Measurements from ENCODE around the gene MYCN.

MYCN gene

GRCh38 chr2:15946983-15947382 is 6.6 kb downstream of the MYCN start:
- TF ChIP-seq FOXA1 (IDR thresholded peaks at IDR 0.05) (no peak), ELF4 (IDR thresholded peaks at IDR 0.05) (no peak), TARDBP (IDR thresholded peaks at IDR 0.05) (no peak), FOXK2 (IDR thresholded peaks at IDR 0.05) (no peak), L3MBTL2 (conservative IDR thresholded peaks at IDR 0.05) (no peak), CTBP1 (IDR thresholded peaks at IDR 0.05; ENCODE audit: borderline replicate concordance) (no peak), SP1 (IDR thresholded peaks at IDR 0.05) (no peak), HDGF (IDR thresholded peaks at IDR 0.05; ENCODE audit: borderline replicate concordance) (no peak), LEF1 (IDR thresholded peaks at IDR 0.05; ENCODE audit: borderline replicate concordance) (no peak), BHLHE40 (IDR thresholded peaks at IDR 0.05; ENCODE audit: borderline replicate concordance) (no peak), NFRKB (IDR thresholded peaks at IDR 0.05) (no peak), ZNF384 (IDR thresholded peaks at IDR 0.05) (no peak), FOXM1 (IDR thresholded peaks at IDR 0.05; ENCODE audit: borderline replicate concordance) (no peak), ARNT (IDR thresholded peaks at IDR 0.05) (no peak), SUZ12 (IDR thresholded peaks at IDR 0.05) (no peak)
- TF ChIP-seq, protein P1, sequence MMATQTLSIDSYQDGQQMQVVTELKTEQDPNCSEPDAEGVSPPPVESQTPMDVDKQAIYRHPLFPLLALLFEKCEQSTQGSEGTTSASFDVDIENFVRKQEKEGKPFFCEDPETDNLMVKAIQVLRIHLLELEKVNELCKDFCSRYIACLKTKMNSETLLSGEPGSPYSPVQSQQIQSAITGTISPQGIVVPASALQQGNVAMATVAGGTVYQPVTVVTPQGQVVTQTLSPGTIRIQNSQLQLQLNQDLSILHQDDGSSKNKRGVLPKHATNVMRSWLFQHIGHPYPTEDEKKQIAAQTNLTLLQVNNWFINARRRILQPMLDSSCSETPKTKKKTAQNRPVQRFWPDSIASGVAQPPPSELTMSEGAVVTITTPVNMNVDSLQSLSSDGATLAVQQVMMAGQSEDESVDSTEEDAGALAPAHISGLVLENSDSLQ (IDR thresholded peaks at IDR 0.05) = no peak
- DNase-seq (ENCODE audit: extremely low spot score) = no peak
- POLR2A ChIA-PET = no interaction called here
- CTCF ChIA-PET = no interaction called here

DNA sequence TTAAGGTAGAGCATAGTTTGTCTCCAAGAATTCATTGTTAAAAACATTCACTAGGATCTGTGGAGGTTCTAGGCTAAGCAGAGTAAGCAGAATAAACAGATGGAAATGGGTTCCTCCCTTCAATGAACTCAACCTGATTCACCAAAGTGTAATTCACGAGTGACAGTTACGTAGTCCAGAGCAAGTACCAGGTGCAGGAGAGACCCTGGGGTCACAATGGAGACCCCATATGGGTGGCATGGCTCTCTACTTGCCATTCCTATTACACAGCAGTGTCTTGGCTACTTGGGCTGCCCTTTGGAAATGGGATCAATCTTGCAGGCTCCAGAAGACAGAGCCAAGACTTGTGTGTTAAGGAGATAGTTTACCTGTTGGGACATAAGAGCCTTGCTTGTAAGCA is 7.1 kb downstream of the MYCN start:
- TF ChIP-seq BHLHE40 (IDR thresholded peaks at IDR 0.05; ENCODE audit: borderline replicate concordance) (no peak), TARDBP (IDR thresholded peaks at IDR 0.05) (no peak), SUZ12 (IDR thresholded peaks at IDR 0.05) (no peak), FOXM1 (IDR thresholded peaks at IDR 0.05; ENCODE audit: borderline replicate concordance) (no peak), ARNT (IDR thresholded peaks at IDR 0.05) (no peak), SP1 (IDR thresholded peaks at IDR 0.05) (no peak), NFRKB (IDR thresholded peaks at IDR 0.05) (no peak), L3MBTL2 (conservative IDR thresholded peaks at IDR 0.05) (no peak), LEF1 (IDR thresholded peaks at IDR 0.05; ENCODE audit: borderline replicate concordance) (no peak), HDGF (IDR thresholded peaks at IDR 0.05; ENCODE audit: borderline replicate concordance) (no peak), CTBP1 (IDR thresholded peaks at IDR 0.05; ENCODE audit: borderline replicate concordance) (no peak), ZNF384 (IDR thresholded peaks at IDR 0.05) (no peak), FOXA1 (IDR thresholded peaks at IDR 0.05) (no peak), ELF4 (IDR thresholded peaks at IDR 0.05) (no peak), FOXK2 (IDR thresholded peaks at IDR 0.05) (no peak)
- TF ChIP-seq, protein P1 (IDR thresholded peaks at IDR 0.05) = no peak
- ChIA-PET POLR2A (no interaction called here), CTCF (no interaction called here)
- no peak for DNase-seq (ENCODE audit: extremely low spot score)

GRCh38 chr2:15948704-15948957 is 8.3 kb downstream of the MYCN start:
- ChIA-PET POLR2A (no interaction called here), CTCF (no interaction called here)
- no peak for DNase-seq (ENCODE audit: extremely low spot score)
- TF ChIP-seq TARDBP (IDR thresholded peaks at IDR 0.05) = no peak
- no peak for TF ChIP-seq SP1 (IDR thresholded peaks at IDR 0.05)
- no peak for TF ChIP-seq FOXK2 (IDR thresholded peaks at IDR 0.05)
- TF ChIP-seq FOXM1 (IDR thresholded peaks at IDR 0.05; ENCODE audit: borderline replicate concordance) = no peak
- TF ChIP-seq L3MBTL2 (conservative IDR thresholded peaks at IDR 0.05) = no peak
- TF ChIP-seq, protein P1 (IDR thresholded peaks at IDR 0.05) = no peak
- no peak for TF ChIP-seq HDGF (IDR thresholded peaks at IDR 0.05; ENCODE audit: borderline replicate concordance)
- no peak for TF ChIP-seq SUZ12 (IDR thresholded peaks at IDR 0.05)
- no peak for TF ChIP-seq CTBP1 (IDR thresholded peaks at IDR 0.05; ENCODE audit: borderline replicate concordance)
- no peak for TF ChIP-seq BHLHE40 (IDR thresholded peaks at IDR 0.05; ENCODE audit: borderline replicate concordance)
- no peak for TF ChIP-seq ARNT (IDR thresholded peaks at IDR 0.05)
- no peak for TF ChIP-seq LEF1 (IDR thresholded peaks at IDR 0.05; ENCODE audit: borderline replicate concordance)
- TF ChIP-seq ELF4 (IDR thresholded peaks at IDR 0.05) = no peak
- no peak for TF ChIP-seq ZNF384 (IDR thresholded peaks at IDR 0.05)

DNA sequence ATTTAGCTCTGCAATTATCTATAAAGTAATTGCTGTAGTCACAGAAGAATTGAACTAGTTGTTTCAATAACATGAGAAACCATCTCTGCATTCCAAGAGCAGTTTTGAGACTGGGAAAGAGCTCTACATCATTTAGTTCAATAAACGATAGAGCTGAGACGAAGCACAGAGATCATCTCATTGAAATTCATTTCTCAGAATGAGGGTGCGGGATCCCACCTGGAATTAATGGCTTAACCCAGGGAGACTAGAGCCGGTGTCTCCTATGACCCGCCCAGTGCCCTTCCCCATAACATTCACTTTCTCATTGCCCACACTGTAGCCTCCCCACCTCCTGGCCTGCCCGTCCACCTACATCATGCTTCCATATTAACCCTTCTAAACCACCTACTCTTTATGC is 8.8 kb downstream of the MYCN start:
- no peak for DNase-seq (ENCODE audit: extremely low spot score)
- ChIA-PET POLR2A (no interaction called here), CTCF (no interaction called here)
- TF ChIP-seq, protein P1 (IDR thresholded peaks at IDR 0.05) = no peak
- no peak for TF ChIP-seq TARDBP (IDR thresholded peaks at IDR 0.05)
- no peak for TF ChIP-seq SP1 (IDR thresholded peaks at IDR 0.05)
- no peak for TF ChIP-seq ELF4 (IDR thresholded peaks at IDR 0.05)
- no peak for TF ChIP-seq ARNT (IDR thresholded peaks at IDR 0.05)
- TF ChIP-seq BHLHE40 (IDR thresholded peaks at IDR 0.05; ENCODE audit: borderline replicate concordance) = no peak
- no peak for TF ChIP-seq SUZ12 (IDR thresholded peaks at IDR 0.05)
- no peak for TF ChIP-seq FOXM1 (IDR thresholded peaks at IDR 0.05; ENCODE audit: borderline replicate concordance)
- TF ChIP-seq CTBP1 (IDR thresholded peaks at IDR 0.05; ENCODE audit: borderline replicate concordance) = no peak

GRCh38 chr2:15949551-15949950 is 9.2 kb downstream of the MYCN start:
- ChIA-PET POLR2A (no interaction called here), CTCF (no interaction called here)
- TF ChIP-seq, protein P1 (IDR thresholded peaks at IDR 0.05) = no peak
- no peak for TF ChIP-seq HDGF (IDR thresholded peaks at IDR 0.05; ENCODE audit: borderline replicate concordance)
- no peak for TF ChIP-seq SP1 (IDR thresholded peaks at IDR 0.05)
- no peak for TF ChIP-seq FOXK2 (IDR thresholded peaks at IDR 0.05)
- no peak for TF ChIP-seq ARNT (IDR thresholded peaks at IDR 0.05)
- no peak for TF ChIP-seq TARDBP (IDR thresholded peaks at IDR 0.05)
- no peak for TF ChIP-seq FOXM1 (IDR thresholded peaks at IDR 0.05; ENCODE audit: borderline replicate concordance)
- TF ChIP-seq ELF4 (IDR thresholded peaks at IDR 0.05) = no peak
- no peak for TF ChIP-seq LEF1 (IDR thresholded peaks at IDR 0.05; ENCODE audit: borderline replicate concordance)
- no peak for TF ChIP-seq BHLHE40 (IDR thresholded peaks at IDR 0.05; ENCODE audit: borderline replicate concordance)
- no peak for TF ChIP-seq SUZ12 (IDR thresholded peaks at IDR 0.05)
- no peak for TF ChIP-seq ZNF384 (IDR thresholded peaks at IDR 0.05)
- no peak for TF ChIP-seq L3MBTL2 (conservative IDR thresholded peaks at IDR 0.05)
- no peak for TF ChIP-seq FOXA1 (IDR thresholded peaks at IDR 0.05)
- TF ChIP-seq NFRKB (IDR thresholded peaks at IDR 0.05) = no peak
- TF ChIP-seq CTBP1 (IDR thresholded peaks at IDR 0.05; ENCODE audit: borderline replicate concordance) = no peak
- DNase-seq (ENCODE audit: extremely low spot score) = no peak
